Measurements from ENCODE around the gene SH3GL2. TPM values are rescaled to one million over a fixed set of nuclear protein-coding genes. Genes with fewer than 3 reads are reported as not detected.

SH3GL2 gene
- total and polyA plus RNA-seq, 10 donors: 0.02 TPM; not detected in 9

GRCh38 chr9:17739736-17740135, 160.9 kb downstream of the SH3GL2 start:
- Histone ChIP-seq H3K9me3 (peaks cover 0 to 6% (median 0%) of the 10 kb centered on the region in 8 donors), H3K27me3 (replicated peaks in 1 of 7) (no peaks in the 10 kb centered on the region), H3K36me3 (no peaks in the 10 kb centered on the region), H3K4me1 (no peaks in the 10 kb centered on the region), H3K4me3 (no peak overlapping the region), H3K27ac (no peak overlapping the region)
- TF ChIP-seq CTCF (IDR thresholded peaks at IDR 0.05 in 8 of 11, conservative IDR thresholded peaks at IDR 0.05 in 3 of 11) (no peak), POLR2A (IDR thresholded peaks at IDR 0.05) (no peak), POLR2AphosphoS5 (IDR thresholded peaks at IDR 0.05) (no peak)
- no peak for DNase-seq
- intact Hi-C loops (cut with DNase I; ENCODE audit: low total_unique reads): no loop called here
- 3 to 27% (median 6%) methylated on average over 1 of the region's 1 CpG for WGBS, 5 donors

- Histone ChIP-seq H3K4me3 (no peak overlapping the region), H3K36me3 (no peaks in the 10 kb centered on the region), H3K4me1 (no peaks in the 10 kb centered on the region), H3K27ac (no peak overlapping the region), H3K27me3 (replicated peaks in 1 of 7) (no peaks in the 10 kb centered on the region), H3K9me3 (no peaks in the 10 kb centered on the region)
- no peak for DNase-seq
- intact Hi-C loops (cut with DNase I; ENCODE audit: low total_unique reads): no loop called here
- no peak for TF ChIP-seq CTCF (IDR thresholded peaks at IDR 0.05 in 8 of 11, conservative IDR thresholded peaks at IDR 0.05 in 3 of 11)
- TF ChIP-seq POLR2A (IDR thresholded peaks at IDR 0.05): no peak
- no peak for TF ChIP-seq POLR2AphosphoS5 (IDR thresholded peaks at IDR 0.05)
- 57 to 75% (median 68%) methylated on average over 3 of the region's 3 CpGs for WGBS, 5 donors
Observed at GRCh38 chr9:17742067-17742466, 163.2 kb downstream of the SH3GL2 start.

GRCh38 chr9:17744786-17745185, 165.9 kb downstream of the SH3GL2 start:
- Histone ChIP-seq H3K36me3 (no peaks in the 10 kb centered on the region), H3K27ac (no peak overlapping the region), H3K4me3 (no peak overlapping the region), H3K27me3 (replicated peaks in 1 of 7) (no peaks in the 10 kb centered on the region), H3K4me1 (no peaks in the 10 kb centered on the region), H3K9me3 (no peaks in the 10 kb centered on the region)
- intact Hi-C loops (cut with DNase I; ENCODE audit: low total_unique reads): no loop called here
- DNase-seq: no peak
- 22 to 44% (median 37%) methylated on average over 3 of the region's 3 CpGs for WGBS, 5 donors
- no peak for TF ChIP-seq POLR2AphosphoS5 (IDR thresholded peaks at IDR 0.05)
- no peak for TF ChIP-seq CTCF (IDR thresholded peaks at IDR 0.05 in 8 of 11, conservative IDR thresholded peaks at IDR 0.05 in 3 of 11)
- TF ChIP-seq POLR2A (IDR thresholded peaks at IDR 0.05): no peak

GRCh38 chr9:17750269-17750668, 171.4 kb downstream of the SH3GL2 start:
- no peak for TF ChIP-seq POLR2A (IDR thresholded peaks at IDR 0.05)
- TF ChIP-seq CTCF (IDR thresholded peaks at IDR 0.05 in 8 of 11, conservative IDR thresholded peaks at IDR 0.05 in 3 of 11): no peak
- no peak for TF ChIP-seq POLR2AphosphoS5 (IDR thresholded peaks at IDR 0.05)
- no peaks in the 10 kb centered on the region for H3K4me1 ChIP-seq
- H3K9me3 ChIP-seq: peaks cover 0 to 24% (median 10%) of the 10 kb centered on the region in 8 donors
- WGBS, 5 donors: 71 to 83% (median 77%) methylated on average over 3 of the region's 3 CpGs
- intact Hi-C loops (cut with DNase I; ENCODE audit: low total_unique reads): no loop called here
- H3K27ac ChIP-seq: no peak overlapping the region
- no peak for DNase-seq
- H3K36me3 ChIP-seq: no peaks in the 10 kb centered on the region
- H3K27me3 ChIP-seq (replicated peaks in 1 of 7): no peaks in the 10 kb centered on the region
- no peak overlapping the region for H3K4me3 ChIP-seq
